LNCAP (cell line): ENCODE results near the gene GTPBP3.

Experiments
- TF ChIP-seq, protein P1 (sequence below): fragments of 450-650 bp; IDR thresholded peaks from 2 replicates; pipeline ENCODE4 v1.5.1; 2017; ENCODE audit warnings: mild to moderate bottlenecking

GTPBP3 gene

DNA sequence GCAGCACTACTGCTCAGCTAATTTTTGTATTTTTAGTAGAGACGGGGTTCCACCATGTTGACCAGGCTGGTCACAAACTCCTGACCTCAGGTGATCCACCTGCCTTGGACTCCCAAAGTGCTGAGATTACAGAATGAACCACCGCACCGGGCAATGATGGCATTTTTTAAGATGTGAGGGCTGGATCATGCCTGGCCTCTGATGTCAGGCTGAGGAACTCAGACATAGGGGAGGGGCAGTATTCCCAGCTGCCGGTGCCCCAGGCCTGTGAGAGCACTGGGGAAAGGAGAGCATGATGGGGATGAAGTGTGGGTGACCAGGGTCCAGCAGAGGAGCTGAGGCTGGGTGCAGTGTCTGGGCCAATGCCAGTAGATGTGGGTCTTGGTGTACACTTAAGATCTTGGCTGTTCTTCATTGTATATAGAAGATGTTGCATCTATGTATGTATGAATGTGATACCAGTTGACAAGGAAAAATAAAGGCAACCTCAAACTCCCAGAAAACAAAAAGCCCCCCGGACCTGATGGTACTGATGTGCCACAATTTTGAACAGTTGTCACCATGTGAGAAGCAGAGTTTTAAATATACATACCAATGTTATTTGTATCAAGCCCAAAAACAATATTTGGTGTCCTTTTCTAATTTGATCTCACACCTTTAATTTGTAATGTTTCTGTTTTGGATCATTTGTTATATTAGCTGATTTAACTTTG lies 43.2 kb downstream of the GTPBP3 start:
- TF ChIP-seq, protein P1, sequence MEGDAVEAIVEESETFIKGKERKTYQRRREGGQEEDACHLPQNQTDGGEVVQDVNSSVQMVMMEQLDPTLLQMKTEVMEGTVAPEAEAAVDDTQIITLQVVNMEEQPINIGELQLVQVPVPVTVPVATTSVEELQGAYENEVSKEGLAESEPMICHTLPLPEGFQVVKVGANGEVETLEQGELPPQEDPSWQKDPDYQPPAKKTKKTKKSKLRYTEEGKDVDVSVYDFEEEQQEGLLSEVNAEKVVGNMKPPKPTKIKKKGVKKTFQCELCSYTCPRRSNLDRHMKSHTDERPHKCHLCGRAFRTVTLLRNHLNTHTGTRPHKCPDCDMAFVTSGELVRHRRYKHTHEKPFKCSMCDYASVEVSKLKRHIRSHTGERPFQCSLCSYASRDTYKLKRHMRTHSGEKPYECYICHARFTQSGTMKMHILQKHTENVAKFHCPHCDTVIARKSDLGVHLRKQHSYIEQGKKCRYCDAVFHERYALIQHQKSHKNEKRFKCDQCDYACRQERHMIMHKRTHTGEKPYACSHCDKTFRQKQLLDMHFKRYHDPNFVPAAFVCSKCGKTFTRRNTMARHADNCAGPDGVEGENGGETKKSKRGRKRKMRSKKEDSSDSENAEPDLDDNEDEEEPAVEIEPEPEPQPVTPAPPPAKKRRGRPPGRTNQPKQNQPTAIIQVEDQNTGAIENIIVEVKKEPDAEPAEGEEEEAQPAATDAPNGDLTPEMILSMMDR = no peak

GRCh38 chr19:17385878-17386611 lies 48.7 kb downstream of the GTPBP3 start:
- TF ChIP-seq, protein P1 = peak; percentile 88

DNA sequence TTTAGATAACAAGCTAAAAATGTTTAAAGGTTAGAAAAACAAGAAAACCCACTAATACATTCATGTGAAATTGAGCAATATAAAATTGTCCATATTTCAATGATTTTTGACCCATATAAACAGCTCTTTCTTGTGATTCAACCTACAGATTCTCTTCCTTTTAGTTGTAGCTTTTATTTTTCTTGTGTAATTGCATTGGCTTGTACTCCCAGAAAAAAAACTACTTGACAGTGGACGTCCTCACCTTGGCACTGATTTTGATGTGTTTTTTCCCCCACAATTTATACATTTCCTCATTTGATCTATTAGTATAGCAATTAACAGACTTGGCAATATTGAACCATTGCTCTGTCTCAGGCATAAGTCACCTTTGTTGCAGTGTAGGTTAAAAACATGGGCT lies 51.9 kb downstream of the GTPBP3 start:
- TF ChIP-seq, protein P1 = no peak

DNA sequence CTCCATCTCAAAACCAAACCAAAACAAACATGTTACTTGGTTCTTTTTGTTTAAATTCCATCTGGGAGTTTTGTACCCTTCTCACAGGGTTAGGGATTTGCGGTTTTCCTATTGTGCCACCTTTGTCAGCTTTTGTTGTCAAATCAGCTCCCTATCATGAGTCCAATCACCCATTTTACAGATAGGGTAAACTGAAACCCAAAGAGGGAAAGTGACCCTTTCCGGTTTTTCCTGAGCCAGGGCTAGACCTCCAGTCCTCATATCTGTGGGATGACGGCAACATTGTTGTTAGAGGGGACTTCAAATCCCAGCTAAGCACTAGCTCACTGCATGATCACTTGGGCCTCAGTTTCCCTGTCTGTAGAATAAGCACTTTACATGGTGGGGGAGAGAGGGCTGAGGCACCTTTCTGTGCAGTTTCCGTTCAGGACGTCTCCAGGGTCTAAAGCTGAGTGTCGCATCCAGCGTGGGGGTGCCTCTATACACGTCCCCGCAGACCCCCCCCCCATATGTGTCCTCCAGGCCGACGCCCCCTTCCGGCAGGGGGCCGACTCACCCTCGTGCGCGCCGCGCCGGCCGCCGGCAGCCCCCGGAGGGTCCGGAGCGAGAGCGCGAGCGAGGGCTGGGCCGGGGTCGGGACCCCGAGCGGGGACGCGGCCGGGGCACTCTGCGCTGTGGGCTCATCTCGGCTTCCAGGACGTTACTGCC lies 52.8 kb downstream of the GTPBP3 start:
- TF ChIP-seq, protein P1 = no peak

DNA sequence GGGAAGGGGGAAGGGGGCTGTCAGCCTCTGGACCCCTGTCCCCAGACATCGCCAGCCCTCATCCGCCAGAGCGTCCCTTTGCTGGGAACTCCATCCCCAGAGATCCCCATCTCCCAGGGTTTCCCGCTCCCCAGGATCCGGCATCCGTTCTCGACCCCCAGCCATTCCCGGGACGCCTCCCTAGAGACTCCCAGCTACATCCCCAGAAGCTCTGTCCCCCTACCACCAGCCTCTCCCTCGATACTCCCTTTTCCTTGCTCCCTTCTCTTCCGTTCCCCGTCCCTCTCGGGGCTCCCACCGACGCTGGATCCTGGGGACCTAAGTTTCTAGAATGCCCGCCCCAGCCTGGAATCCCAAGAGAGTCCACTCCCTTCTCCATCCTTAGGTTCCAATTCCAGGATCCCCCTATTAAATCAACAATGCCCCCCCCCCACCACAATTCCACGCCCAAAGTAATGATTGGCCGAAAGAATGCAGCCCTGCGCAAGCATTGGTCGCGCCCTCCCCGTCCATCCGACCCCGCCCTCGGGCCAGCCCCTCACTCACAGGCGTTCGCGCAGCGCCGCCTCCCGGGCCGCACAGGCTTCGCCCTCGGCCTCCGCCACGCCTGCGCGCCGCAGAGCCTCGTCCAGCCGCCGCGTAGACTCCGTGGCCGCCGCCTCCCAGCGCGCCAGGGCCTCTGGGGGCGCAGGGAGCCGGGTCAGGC lies 53.5 kb downstream of the GTPBP3 start:
- TF ChIP-seq, protein P1 = peak; percentile 55

DNA sequence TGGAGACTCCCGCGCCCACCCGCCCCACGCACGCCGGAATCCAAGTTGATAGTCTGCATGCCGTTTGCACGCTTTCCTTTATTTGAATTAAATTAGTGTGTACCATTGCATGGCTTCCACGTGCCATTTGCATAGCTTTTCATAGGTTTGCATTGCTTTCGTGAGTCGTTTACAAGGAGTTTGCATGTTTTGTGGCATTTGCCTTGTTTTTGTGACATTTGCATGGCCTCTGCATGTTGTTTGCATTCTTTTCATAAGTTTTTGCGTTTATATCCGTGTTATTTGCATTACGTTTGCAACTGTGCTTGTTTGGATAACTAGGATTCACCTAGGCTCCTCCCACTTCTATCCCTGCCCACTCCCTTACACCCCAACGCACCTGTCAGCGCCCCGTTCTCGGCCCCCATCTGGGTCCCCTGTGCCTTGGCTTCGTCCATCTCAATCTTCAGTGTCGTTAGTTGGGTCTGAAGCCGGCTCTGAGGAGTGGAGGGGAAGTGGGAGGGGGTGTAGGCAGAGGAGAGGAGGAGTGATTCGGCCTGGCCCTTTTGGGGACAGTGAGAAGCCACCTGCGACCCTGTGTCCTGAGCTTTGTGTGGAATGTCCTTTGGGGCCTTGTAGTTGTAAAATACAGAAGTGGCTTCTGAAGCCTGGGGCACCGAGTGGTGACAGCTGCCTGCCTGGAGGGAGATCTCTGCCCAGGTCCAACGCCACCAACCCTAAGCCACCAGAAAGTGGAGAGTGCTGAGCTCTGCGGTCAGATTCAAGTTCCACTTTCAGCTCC lies 54.2 kb downstream of the GTPBP3 start:
- TF ChIP-seq, protein P1 = no peak
